Kidney (tissue), 14 donors: Measurements from ENCODE around the gene ARID5A. TPM values are rescaled to one million over a fixed set of nuclear protein-coding genes. Genes with fewer than 3 reads are reported as not detected.

Experiments used
- DNase-seq, 5 donors: peaks; one replicate each; pipeline ENCODE4 v3.0.0-alpha.2; 2013 to 2020
- FAIRE-seq: peaks from 2 replicates; lab custom pipeline; 2012; peaks lifted over from hg19 to GRCh38; lab: Jason Lieb, UNC
- H3K27ac ChIP-seq, 2 donors: one replicate each; pipeline ENCODE4 v1.7.0; 2013; ENCODE audit warnings: low read depth in 2 of 2, low read length in 2 of 2, inconsistent platforms in 1 of 2
- H3K27me3 ChIP-seq: one replicate; pipeline ENCODE4 v1.7.1; 2013; ENCODE audit warnings: low read length, inconsistent platforms; ENCODE audit not compliant: control insufficient read depth, insufficient read depth
- H3K36me3 ChIP-seq, 3 donors: one replicate each; pipeline versions ENCODE4 v1.7.0 to v1.7.1; 2013; ENCODE audit warnings: low read length in 3 of 3, control low read depth in 1 of 3, inconsistent platforms in 1 of 3; ENCODE audit not compliant: insufficient read depth in 3 of 3, control insufficient read depth in 2 of 3
- H3K4me1 ChIP-seq, 3 donors: one replicate each; pipeline versions ENCODE4 v1.7.0 to v1.7.1; 2013; ENCODE audit warnings: low read length in 3 of 3, inconsistent platforms in 1 of 3, low read depth in 1 of 3; ENCODE audit not compliant: control insufficient read depth in 2 of 3, insufficient read depth in 2 of 3
- H3K4me3 ChIP-seq, 3 donors: one replicate each; pipeline versions ENCODE4 v1.7.0 to v1.8.1; 2013; ENCODE audit warnings: low read length in 3 of 3, control low read depth in 1 of 3, inconsistent platforms in 1 of 3
- H3K9ac ChIP-seq, 3 donors: one replicate each; pipeline versions ENCODE4 v1.7.0 to v1.7.1; 2013; ENCODE audit warnings: low read length in 3 of 3, control low read depth in 1 of 3, inconsistent platforms in 1 of 3
- H3K9me3 ChIP-seq, 3 donors: one replicate each; pipeline versions ENCODE4 v1.7.0 to v1.7.1; 2013; ENCODE audit warnings: low read length in 3 of 3, control low read depth in 1 of 3, inconsistent platforms in 1 of 3; ENCODE audit not compliant: control insufficient read depth in 2 of 3, insufficient read depth in 1 of 3
- intact Hi-C: fragments of 100-400 bp; cut with DNase I; formaldehyde crosslinking; loops from one replicate; pipeline ENCODE4 v1.11.1; 2022
- polyA plus RNA-seq: library from polyadenylated mRNA; stranded (reverse); fragments of 350-450 nt; fragmentation: Illumina TruSeq; extraction: RNeasy Lipid Tissue Mini Kit (QIAGEN cat#74804); gene quantifications from one replicate; pipeline ENCODE4 v1.2.3, GENCODE V29; 2014; ENCODE audit warnings: low read depth, low replicate concordance; ENCODE audit not compliant: insufficient read depth
- total RNA-seq: library from RNA; stranded (reverse); fragmentation: NEBNext Ultra II Directional; extraction: Animal tissue kit (Norgen Biotek cat#: 25700); gene quantifications from one replicate; pipeline ENCODE4 v1.2.1, GENCODE V29; 2021
- TF ChIP-seq, protein P1 (sequence below): IDR thresholded peaks from 3 replicates; pipeline ENCODE4 v1.5.1; 2012; ENCODE audit warnings: mild to moderate bottlenecking, moderate library complexity, borderline replicate concordance; ENCODE audit not compliant: insufficient read depth; ENCODE audit errors: extremely low read depth
- donor health status: control.
- donor health status: control.
- donor health status: control.
- donor health status: control.
- donor health status: control.
- donor health status: DM: yes; HTN: yes; CAD: no.
- donor health status: Normal renal cell carcinoma (clear cell type).

Gene ARID5A
- total and polyA plus RNA-seq, 2 donors from 2014 or later = 8.6 to 26.3 TPM

DNA sequence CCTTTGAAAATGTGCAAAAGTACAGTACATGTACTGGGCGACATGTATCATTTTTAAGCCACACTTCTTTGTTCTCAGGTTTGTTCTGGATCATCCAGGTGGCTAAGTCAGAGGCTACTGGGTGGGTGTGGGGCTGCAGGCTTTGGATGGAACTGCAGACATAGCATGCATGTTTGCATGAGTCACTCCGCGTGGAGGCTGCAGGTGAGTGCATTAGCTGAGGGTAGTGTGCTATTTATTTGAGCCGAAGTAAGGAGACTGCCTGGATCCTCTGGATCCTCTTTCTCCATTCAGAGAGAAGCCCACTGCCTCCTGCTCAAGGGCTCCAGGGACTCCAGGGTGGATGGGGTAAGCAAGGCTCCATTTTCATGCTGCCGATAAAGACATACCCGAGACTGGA lies 22.0 kb upstream of the ARID5A start:
- Histone ChIP-seq H3K4me3 (no peak overlapping the region), H3K4me1 (no peaks in the 10 kb centered on the region), H3K36me3 (no peaks in the 10 kb centered on the region), H3K27ac (no peak overlapping the region), H3K9ac (no peak overlapping the region), H3K9me3 (peaks cover 0 to 4% (median 2%) of the 10 kb centered on the region in 3 donors), H3K27me3 (no peaks in the 10 kb centered on the region)
- DNase-seq = no peak
- TF ChIP-seq, protein P1, sequence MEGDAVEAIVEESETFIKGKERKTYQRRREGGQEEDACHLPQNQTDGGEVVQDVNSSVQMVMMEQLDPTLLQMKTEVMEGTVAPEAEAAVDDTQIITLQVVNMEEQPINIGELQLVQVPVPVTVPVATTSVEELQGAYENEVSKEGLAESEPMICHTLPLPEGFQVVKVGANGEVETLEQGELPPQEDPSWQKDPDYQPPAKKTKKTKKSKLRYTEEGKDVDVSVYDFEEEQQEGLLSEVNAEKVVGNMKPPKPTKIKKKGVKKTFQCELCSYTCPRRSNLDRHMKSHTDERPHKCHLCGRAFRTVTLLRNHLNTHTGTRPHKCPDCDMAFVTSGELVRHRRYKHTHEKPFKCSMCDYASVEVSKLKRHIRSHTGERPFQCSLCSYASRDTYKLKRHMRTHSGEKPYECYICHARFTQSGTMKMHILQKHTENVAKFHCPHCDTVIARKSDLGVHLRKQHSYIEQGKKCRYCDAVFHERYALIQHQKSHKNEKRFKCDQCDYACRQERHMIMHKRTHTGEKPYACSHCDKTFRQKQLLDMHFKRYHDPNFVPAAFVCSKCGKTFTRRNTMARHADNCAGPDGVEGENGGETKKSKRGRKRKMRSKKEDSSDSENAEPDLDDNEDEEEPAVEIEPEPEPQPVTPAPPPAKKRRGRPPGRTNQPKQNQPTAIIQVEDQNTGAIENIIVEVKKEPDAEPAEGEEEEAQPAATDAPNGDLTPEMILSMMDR = no peak
- no peak for FAIRE-seq
- intact Hi-C loops = no loop called here

DNA sequence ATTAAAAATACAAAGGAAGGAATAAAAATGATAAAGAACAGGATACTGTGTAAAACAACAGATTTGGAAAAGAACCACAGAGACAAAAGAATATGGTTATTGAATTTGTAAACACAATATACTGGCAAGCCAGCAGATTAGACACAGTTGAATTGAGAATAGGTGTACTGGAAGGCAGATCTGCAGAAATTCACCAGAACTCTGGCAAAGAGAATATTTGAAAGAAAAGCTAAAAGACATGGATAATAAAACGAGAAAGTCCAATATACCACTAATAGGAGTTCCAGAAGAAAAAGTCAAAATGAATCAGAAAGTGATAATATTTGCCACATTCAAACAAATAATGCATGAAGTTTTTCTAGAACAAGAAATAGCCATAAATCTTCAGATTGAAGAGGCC lies 19.5 kb upstream of the ARID5A start:
- Histone ChIP-seq H3K4me3 (no peak overlapping the region), H3K4me1 (no peaks in the 10 kb centered on the region), H3K36me3 (no peaks in the 10 kb centered on the region), H3K27me3 (no peaks in the 10 kb centered on the region), H3K27ac (no peak overlapping the region), H3K9ac (no peak overlapping the region), H3K9me3 (peaks cover 0 to 4% (median 2%) of the 10 kb centered on the region in 3 donors)
- FAIRE-seq = no peak
- no peak for DNase-seq
- intact Hi-C loops = no loop called here
- TF ChIP-seq, protein P1 = no peak

DNA sequence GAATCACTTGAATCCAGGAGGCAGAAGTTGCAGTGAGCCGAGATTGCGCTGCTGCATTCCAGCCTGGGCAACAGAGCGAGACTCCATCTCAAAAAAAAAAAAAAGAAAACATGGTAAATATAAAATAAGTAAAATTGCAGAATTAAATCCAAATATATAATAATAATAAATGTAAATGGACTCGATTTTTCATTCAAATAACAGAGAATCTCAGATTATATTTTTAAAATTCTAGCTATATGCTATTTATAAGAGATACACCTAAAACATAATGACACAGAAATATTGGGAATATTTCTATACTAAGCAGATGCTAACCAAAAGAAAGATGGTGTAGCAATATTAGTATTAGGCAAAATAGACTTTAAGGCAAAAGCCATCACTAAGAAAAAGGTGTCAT lies 16.3 kb upstream of the ARID5A start:
- Histone ChIP-seq H3K27ac (no peak overlapping the region), H3K36me3 (no peaks in the 10 kb centered on the region), H3K9me3 (peaks cover 0 to 4% (median 2%) of the 10 kb centered on the region in 3 donors), H3K4me1 (no peaks in the 10 kb centered on the region), H3K27me3 (no peaks in the 10 kb centered on the region), H3K4me3 (no peak overlapping the region), H3K9ac (no peak overlapping the region)
- TF ChIP-seq, protein P1 = no peak
- no peak for DNase-seq
- intact Hi-C loops = no loop called here
- no peak for FAIRE-seq

DNA sequence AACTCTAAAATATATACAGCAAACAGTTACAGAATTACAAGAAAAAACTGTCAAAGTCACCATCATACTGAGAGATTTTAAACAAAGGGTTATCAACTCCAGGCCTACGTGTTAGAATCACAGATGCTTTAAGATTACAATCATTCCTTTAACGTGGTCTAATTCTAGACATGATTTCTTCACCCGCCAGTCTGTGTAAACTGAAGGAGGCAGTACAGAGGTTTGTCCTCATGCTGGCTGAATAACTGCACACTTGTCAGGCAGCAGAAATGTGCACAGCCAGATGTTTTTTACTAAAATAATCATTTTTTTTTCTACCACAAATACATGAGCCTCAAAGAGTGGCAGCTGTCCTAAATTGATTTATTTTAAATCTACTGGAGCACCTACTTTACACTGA lies 15.9 kb upstream of the ARID5A start:
- DNase-seq = no peak
- no peaks in the 10 kb centered on the region for H3K4me1 ChIP-seq
- TF ChIP-seq, protein P1 = no peak
- H3K27me3 ChIP-seq = no peaks in the 10 kb centered on the region
- intact Hi-C loops = no loop called here
- no peak overlapping the region for H3K4me3 ChIP-seq
- H3K9me3 ChIP-seq = peaks cover 0 to 4% (median 2%) of the 10 kb centered on the region in 3 donors
- no peak overlapping the region for H3K27ac ChIP-seq
- H3K36me3 ChIP-seq = no peaks in the 10 kb centered on the region
- no peak overlapping the region for H3K9ac ChIP-seq
- no peak for FAIRE-seq
